Neural progenitor cell (in vitro differentiated cells): ENCODE results near the gene GATAD2B.

Source experiments
- CTCF ChIP-seq: fragments of 200-600 bp; sonication (generic); IDR thresholded peaks from 2 replicates; pipeline ENCODE4 v1.5.1; 2017; ENCODE audit warnings: antibody characterized with exemption, mild to moderate bottlenecking
- EZH2 ChIP-seq: fragments of 200-600 bp; sonication (generic); IDR thresholded peaks from 2 replicates; pipeline ENCODE4 v1.6.1; 2017; ENCODE audit warnings: antibody characterized with exemption, mild to moderate bottlenecking, moderate library complexity
- EZH2phosphoT487 ChIP-seq: fragments of 200-600 bp; sonication (generic); IDR thresholded peaks from 2 replicates; pipeline ENCODE4 v1.6.1; 2017; ENCODE audit warnings: antibody characterized with exemption

GRCh38 chr1:153954826-153955225 is 32.1 kb upstream of the GATAD2B start:
- TF ChIP-seq CTCF (no peak), EZH2 (no peak), EZH2phosphoT487 (no peak)
